Keratinocyte (primary cell): ENCODE results near the gene RABL3. TPM values are rescaled to one million over a fixed set of nuclear protein-coding genes. Genes with fewer than 3 reads are reported as not detected.
"Not testable (repeated sequence)": the region's sequence is repeated elsewhere in the genome, so short reads cannot be mapped to it uniquely, and the experiment has no call there.

ENCODE experiments used
- DNase-seq: peaks from one replicate; pipeline ENCODE4 v3.0.0-alpha.2; 2011; ENCODE audit warnings: low read depth, missing footprints, low spot score
- FAIRE-seq: peaks from 2 replicates; lab custom pipeline; 2011; peaks lifted over from hg19 to GRCh38; lab: Jason Lieb, UNC
- H2AFZ ChIP-seq: 2 replicates; pipeline ENCODE4 v1.6.0; 2012; ENCODE audit warnings: low read length, control low read depth, inconsistent platforms; ENCODE audit not compliant: control insufficient read depth
- H3K27ac ChIP-seq: 2 replicates; pipeline ENCODE4 v1.5.1; 2011; ENCODE audit warnings: low read length; ENCODE audit not compliant: control insufficient read depth, insufficient read depth
- H3K27me3 ChIP-seq: 3 replicates; pipeline ENCODE4 v1.6.0; 2011; ENCODE audit warnings: low read length; ENCODE audit not compliant: control insufficient read depth, insufficient read depth; ENCODE audit errors: extremely low read depth
- H3K36me3 ChIP-seq, 2 experiments: 2 replicates in 1 of 2; 3 replicates in 1 of 2; pipeline ENCODE4 v1.5.1; 2011; ENCODE audit warnings: low read length in 2 of 2, mild to moderate bottlenecking in 1 of 2; ENCODE audit not compliant: control insufficient read depth in 2 of 2, insufficient read depth in 2 of 2; ENCODE audit errors: extremely low read depth in 1 of 2
- H3K4me1 ChIP-seq: 3 replicates; pipeline ENCODE4 v1.5.1; 2011; ENCODE audit warnings: low read length; ENCODE audit not compliant: control insufficient read depth, insufficient read depth; ENCODE audit errors: extremely low read depth
- H3K4me2 ChIP-seq: 3 replicates; pipeline ENCODE4 v1.6.0; 2011; ENCODE audit warnings: low read depth, low read length; ENCODE audit not compliant: control insufficient read depth, insufficient read depth; ENCODE audit errors: extremely low read depth
- H3K4me3 ChIP-seq, 3 experiments: fragments of 200-600 bp in 1 of 3; sonication (generic) in 1 of 3; 2 replicates in 2 of 3; 3 replicates in 1 of 3; pipeline ENCODE4 v1.5.1; 2011 to 2016; ENCODE audit warnings: low read length in 3 of 3, mild to moderate bottlenecking in 3 of 3, control low read depth in 2 of 3, inconsistent platforms in 1 of 3, low read depth in 1 of 3, mixed read lengths in 1 of 3, mixed run types in 1 of 3, moderate library complexity in 1 of 3; ENCODE audit not compliant: control insufficient read depth in 2 of 3, insufficient read depth in 2 of 3; ENCODE audit errors: extremely low read depth in 1 of 3
- H3K79me2 ChIP-seq: 2 replicates; pipeline ENCODE4 v1.6.0; 2012; ENCODE audit warnings: low read length; ENCODE audit not compliant: control insufficient read depth, insufficient read depth
- H3K9ac ChIP-seq: 3 replicates; pipeline ENCODE4 v1.6.0; 2011; ENCODE audit warnings: low read length; ENCODE audit not compliant: control insufficient read depth, insufficient read depth; ENCODE audit errors: extremely low read depth
- H3K9me1 ChIP-seq: 3 replicates; pipeline ENCODE4 v1.6.0; 2011; ENCODE audit warnings: low read length; ENCODE audit not compliant: control insufficient read depth, insufficient read depth; ENCODE audit errors: extremely low read depth
- H3K9me3 ChIP-seq: 2 replicates; pipeline ENCODE4 v1.5.1; 2012; ENCODE audit warnings: low read depth, low read length; ENCODE audit not compliant: control insufficient read depth
- H4K20me1 ChIP-seq: 3 replicates; pipeline ENCODE4 v1.6.0; 2011; ENCODE audit warnings: low read length; ENCODE audit not compliant: control insufficient read depth, insufficient read depth; ENCODE audit errors: extremely low read depth
- CTCF ChIP-seq, 3 experiments: IDR thresholded peaks in 1 of 3; conservative IDR thresholded peaks in 1 of 3; optimal IDR thresholded peaks in 1 of 3; 2 replicates in 2 of 3; 3 replicates in 1 of 3; pipeline versions ENCODE3 to v1.5.1; 2011; ENCODE audit warnings: low read length in 3 of 3, mild to moderate bottlenecking in 3 of 3, moderate library complexity in 2 of 3, control low read depth in 1 of 3, inconsistent platforms in 1 of 3; ENCODE audit not compliant: insufficient read depth in 2 of 3; ENCODE audit errors: extremely low read depth in 1 of 3
- EZH2 ChIP-seq: IDR thresholded peaks from one replicate; pipeline ENCODE4 v1.6.1; 2012; ENCODE audit warnings: inconsistent platforms, mild to moderate bottlenecking, low read length, moderate library complexity
- dilution Hi-C: fragments of 300-500 bp; cut with MboI; formaldehyde crosslinking; loops from one replicate; pipeline ENCODE4 v1.7.0; 2020; ENCODE audit warnings: low sequenced_read_pairs; ENCODE audit not compliant: extremely low pct_ligation_motif_present
- polyA plus RNA-seq, 5 experiments: library from polyadenylated mRNA; depleted of rRNA in 3 of 5; stranded (reverse) in 3 of 5; stranded (forward) in 1 of 5; unstranded in 1 of 5; fragments of >200 nt; gene quantifications; 1 replicate in 1 of 5; 2 replicates in 3 of 5; 3 replicates in 1 of 5; pipeline versions ENCODE4 v1.2.1 to v1.2.3, GENCODE V29; 2011 to 2012; ENCODE audit warnings: missing spikeins in 2 of 5, low read depth in 1 of 5, low replicate concordance in 1 of 5

RABL3 gene
- polyA plus RNA-seq, 1 donor (not counting 4 experiments of a cell fraction or from before 2014, with no cell fraction given): 13.4 TPM

- Histone ChIP-seq H3K79me2 (no peaks in the 10 kb centered on the region), H3K9ac (no peak overlapping the region), H3K4me1 (peaks cover 6% of the 10 kb centered on the region), H3K9me1 (no peaks in the 10 kb centered on the region), H3K36me3 (no peaks in the 10 kb centered on the region), H3K27me3 (no peaks in the 10 kb centered on the region), H3K9me3 (no peaks in the 10 kb centered on the region), H3K27ac (no peak overlapping the region), H2AFZ (no peak overlapping the region), H4K20me1 (no peaks in the 10 kb centered on the region), H3K4me3 (no peak overlapping the region), H3K4me2 (no peak overlapping the region)
- TF ChIP-seq CTCF (optimal IDR thresholded peaks at IDR 0.05 in 1 of 3, IDR thresholded peaks at IDR 0.05 in 1 of 3, conservative IDR thresholded peaks at IDR 0.05 in 1 of 3; ENCODE audit: extremely low read depth in 1 of 3, insufficient read depth in 2 of 3, low read length in 3 of 3) (no peak), EZH2 (no peak)
- DNase-seq (no peak), FAIRE-seq (no peak)
- dilution Hi-C loops: no loop called here
Measured at GRCh38 chr3:120791010-120791409, 48.7 kb upstream of the RABL3 start.

- H3K9me1 ChIP-seq, H3K79me2 ChIP-seq, DNase-seq, dilution Hi-C loops, H4K20me1 ChIP-seq, H2AFZ ChIP-seq, H3K27me3 ChIP-seq, H3K9me3 ChIP-seq, FAIRE-seq, H3K9ac ChIP-seq, H3K36me3 ChIP-seq, H3K27ac ChIP-seq, H3K4me2 ChIP-seq, H3K4me1 ChIP-seq, H3K4me3 ChIP-seq: not testable (repeated sequence)
Measured at GRCh38 chr3:120785832-120786231, 43.5 kb upstream of the RABL3 start.

- no peaks in the 10 kb centered on the region for H3K9me1 ChIP-seq
- FAIRE-seq: no peak
- H4K20me1 ChIP-seq: no peaks in the 10 kb centered on the region
- H3K27ac ChIP-seq: no peak overlapping the region
- H3K27me3 ChIP-seq: no peaks in the 10 kb centered on the region
- no peak for TF ChIP-seq CTCF (optimal IDR thresholded peaks at IDR 0.05 in 1 of 3, IDR thresholded peaks at IDR 0.05 in 1 of 3, conservative IDR thresholded peaks at IDR 0.05 in 1 of 3; ENCODE audit: extremely low read depth in 1 of 3, insufficient read depth in 2 of 3, low read length in 3 of 3)
- TF ChIP-seq EZH2: no peak
- DNase-seq: no peak
- H3K9ac ChIP-seq: no peak overlapping the region
- H3K9me3 ChIP-seq: no peaks in the 10 kb centered on the region
- dilution Hi-C loops: no loop called here
- no peak overlapping the region for H3K4me3 ChIP-seq
- H3K36me3 ChIP-seq: peaks cover 3 to 6% of the 10 kb centered on the region in 2 experiments
- no peaks in the 10 kb centered on the region for H3K4me1 ChIP-seq
- H3K4me2 ChIP-seq: no peak overlapping the region
- H2AFZ ChIP-seq: no peak overlapping the region
- H3K79me2 ChIP-seq: no peaks in the 10 kb centered on the region
Measured at GRCh38 chr3:120780977-120781376, 38.7 kb upstream of the RABL3 start.
